Fibroblast of lung (primary cell): ENCODE data around the gene SURF1.

Experiments used
- EZH2 ChIP-seq: IDR thresholded peaks from 2 replicates; pipeline ENCODE4 v1.5.1; 2012; ENCODE audit warnings: low read length, control low read depth, mild to moderate bottlenecking; ENCODE audit errors: missing control alignments
- TF ChIP-seq, protein P1 (sequence below), 2 donors: IDR thresholded peaks in 1 of 2; conservative IDR thresholded peaks in 1 of 2; 1 replicate in 1 of 2; 2 replicates in 1 of 2; pipeline ENCODE4 v1.5.1; 2011 to 2012; ENCODE audit warnings: low read length in 2 of 2, control low read depth in 1 of 2, inconsistent platforms in 1 of 2, low read depth in 1 of 2, mild to moderate bottlenecking in 1 of 2

DNA sequence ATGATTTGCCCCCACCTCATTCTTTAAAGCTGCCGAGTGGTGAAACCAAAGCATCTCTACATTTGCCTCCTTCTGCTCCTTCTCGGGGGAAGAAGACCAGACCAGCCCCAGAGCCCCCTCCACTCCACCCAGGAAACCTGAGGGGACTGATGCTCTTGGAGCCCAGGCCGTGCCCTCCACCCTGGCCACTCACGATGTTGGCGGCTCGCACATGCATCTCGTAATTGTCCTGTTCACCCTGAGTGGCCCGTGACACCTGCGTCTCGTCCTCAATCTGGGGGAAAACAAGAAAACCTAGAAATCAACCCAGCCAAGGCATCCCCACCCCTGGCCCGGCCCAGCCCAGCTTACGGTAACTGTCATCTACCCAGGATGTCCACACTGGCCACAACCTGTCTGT lies 11.3 kb downstream of the SURF1 start:
- no peak for TF ChIP-seq EZH2
- TF ChIP-seq, protein P1, sequence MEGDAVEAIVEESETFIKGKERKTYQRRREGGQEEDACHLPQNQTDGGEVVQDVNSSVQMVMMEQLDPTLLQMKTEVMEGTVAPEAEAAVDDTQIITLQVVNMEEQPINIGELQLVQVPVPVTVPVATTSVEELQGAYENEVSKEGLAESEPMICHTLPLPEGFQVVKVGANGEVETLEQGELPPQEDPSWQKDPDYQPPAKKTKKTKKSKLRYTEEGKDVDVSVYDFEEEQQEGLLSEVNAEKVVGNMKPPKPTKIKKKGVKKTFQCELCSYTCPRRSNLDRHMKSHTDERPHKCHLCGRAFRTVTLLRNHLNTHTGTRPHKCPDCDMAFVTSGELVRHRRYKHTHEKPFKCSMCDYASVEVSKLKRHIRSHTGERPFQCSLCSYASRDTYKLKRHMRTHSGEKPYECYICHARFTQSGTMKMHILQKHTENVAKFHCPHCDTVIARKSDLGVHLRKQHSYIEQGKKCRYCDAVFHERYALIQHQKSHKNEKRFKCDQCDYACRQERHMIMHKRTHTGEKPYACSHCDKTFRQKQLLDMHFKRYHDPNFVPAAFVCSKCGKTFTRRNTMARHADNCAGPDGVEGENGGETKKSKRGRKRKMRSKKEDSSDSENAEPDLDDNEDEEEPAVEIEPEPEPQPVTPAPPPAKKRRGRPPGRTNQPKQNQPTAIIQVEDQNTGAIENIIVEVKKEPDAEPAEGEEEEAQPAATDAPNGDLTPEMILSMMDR (conservative IDR thresholded peaks at IDR 0.05 in 1 of 2, IDR thresholded peaks at IDR 0.05 in 1 of 2; ENCODE audit: low read depth in 1 of 2, low read length in 2 of 2) = no peak
